Measurements from ENCODE around the gene C17orf113. TPM values are rescaled to one million over a fixed set of nuclear protein-coding genes. Genes with fewer than 3 reads are reported as not detected.

The C17orf113 gene
- total RNA-seq, 1 experiment from 2014 or later: 2.3 TPM

DNA sequence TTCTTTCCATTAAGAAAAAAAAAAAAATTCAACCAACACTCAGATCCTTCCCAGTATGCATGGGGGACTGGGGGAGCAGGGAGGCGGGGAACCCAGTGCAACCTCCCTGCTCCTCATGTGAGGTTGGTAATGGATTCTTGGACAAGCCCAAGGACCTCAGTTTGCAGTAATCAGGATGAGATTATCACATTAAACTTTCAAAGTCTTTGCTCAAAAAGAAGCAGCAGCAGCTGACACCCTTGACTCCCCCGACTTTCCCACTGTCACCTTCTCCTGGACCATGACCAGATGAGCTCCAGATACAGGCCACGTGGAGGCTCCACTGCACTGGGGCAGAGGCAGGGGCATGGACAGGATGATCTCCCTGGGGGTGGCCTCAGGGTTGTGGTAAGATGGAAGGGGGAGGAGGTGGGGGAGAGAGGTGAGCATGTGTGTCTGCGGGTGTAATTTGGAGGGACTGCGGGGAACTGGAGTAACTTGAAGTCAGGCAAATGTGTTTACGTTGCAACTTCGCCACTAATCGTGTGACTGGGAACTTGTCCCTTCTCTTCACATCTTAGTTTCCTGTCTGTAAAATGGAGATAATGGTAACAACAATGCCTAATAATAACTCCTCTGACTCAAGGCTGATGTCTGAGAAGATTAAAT lies 28.1 kb upstream of the C17orf113 start:
- ATAC-seq (no peak), DNase-seq (ENCODE audit: low read depth, low spot score) (no peak)
- no peaks in the 10 kb centered on the region for H3K9me3 ChIP-seq (ENCODE audit: control insufficient read depth in 1 of 2, insufficient read depth in 1 of 2, low read depth in 1 of 2, low read length in 2 of 2)
- intact Hi-C loops (cut with micrococcal nuclease): no loop called here
- H3K27me3 ChIP-seq (ENCODE audit: insufficient read depth, low read length): no peaks in the 10 kb centered on the region
- CTCF ChIA-PET: no interaction called here
- H3K9me2 ChIP-seq (ENCODE audit: insufficient read depth): no peaks in the 10 kb centered on the region
- no peak overlapping the region for H3K27ac ChIP-seq (ENCODE audit: low read depth, low read length)
- H3K4me3 ChIP-seq (replicated peaks in 1 of 2; ENCODE audit: low read depth in 1 of 2, low read length in 2 of 2): no peak overlapping the region
- no peaks in the 10 kb centered on the region for H4K20me1 ChIP-seq (ENCODE audit: insufficient read depth)
- POLR2A ChIA-PET: no interaction called here
- no peaks in the 10 kb centered on the region for H3K79me2 ChIP-seq (ENCODE audit: insufficient read depth, low read length)
- no peaks in the 10 kb centered on the region for H3K36me3 ChIP-seq (ENCODE audit: control insufficient read depth in 1 of 2, insufficient read depth in 2 of 2, low read length in 2 of 2)
- no peak overlapping the region for H3K9ac ChIP-seq (ENCODE audit: low read length)
- no peak overlapping the region for H3K4me2 ChIP-seq (ENCODE audit: low read length)
- RAD21 ChIA-PET (ENCODE audit: low non-redundant PET in 1 of 2, low total read pairs in 2 of 2, uncharacterized antibody in 2 of 2, unreplicated experiment in 2 of 2): no interaction called here
- TF ChIP-seq JUND (IDR thresholded peaks at IDR 0.05): no peak
- TF ChIP-seq ZNF274 (IDR thresholded peaks at IDR 0.05; ENCODE audit: low read depth, low read length): no peak
- no peak for TF ChIP-seq POLR2A (IDR thresholded peaks at IDR 0.05; ENCODE audit: borderline replicate concordance, extremely low read depth, insufficient read depth, insufficient read length)
- no peak for TF ChIP-seq EZH2phosphoT487 (IDR thresholded peaks at IDR 0.05; ENCODE audit: borderline replicate concordance)
- TF ChIP-seq RAD21 (IDR thresholded peaks at IDR 0.05; ENCODE audit: low read depth): no peak
- no peak for TF ChIP-seq CEBPB (IDR thresholded peaks at IDR 0.05; ENCODE audit: low read depth)
- TF ChIP-seq, protein P1, sequence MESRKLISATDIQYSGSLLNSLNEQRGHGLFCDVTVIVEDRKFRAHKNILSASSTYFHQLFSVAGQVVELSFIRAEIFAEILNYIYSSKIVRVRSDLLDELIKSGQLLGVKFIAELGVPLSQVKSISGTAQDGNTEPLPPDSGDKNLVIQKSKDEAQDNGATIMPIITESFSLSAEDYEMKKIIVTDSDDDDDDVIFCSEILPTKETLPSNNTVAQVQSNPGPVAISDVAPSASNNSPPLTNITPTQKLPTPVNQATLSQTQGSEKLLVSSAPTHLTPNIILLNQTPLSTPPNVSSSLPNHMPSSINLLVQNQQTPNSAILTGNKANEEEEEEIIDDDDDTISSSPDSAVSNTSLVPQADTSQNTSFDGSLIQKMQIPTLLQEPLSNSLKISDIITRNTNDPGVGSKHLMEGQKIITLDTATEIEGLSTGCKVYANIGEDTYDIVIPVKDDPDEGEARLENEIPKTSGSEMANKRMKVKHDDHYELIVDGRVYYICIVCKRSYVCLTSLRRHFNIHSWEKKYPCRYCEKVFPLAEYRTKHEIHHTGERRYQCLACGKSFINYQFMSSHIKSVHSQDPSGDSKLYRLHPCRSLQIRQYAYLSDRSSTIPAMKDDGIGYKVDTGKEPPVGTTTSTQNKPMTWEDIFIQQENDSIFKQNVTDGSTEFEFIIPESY (IDR thresholded peaks at IDR 0.05; ENCODE audit: extremely low read depth, insufficient replicate concordance, low read length): no peak
- TF ChIP-seq, protein P2, sequence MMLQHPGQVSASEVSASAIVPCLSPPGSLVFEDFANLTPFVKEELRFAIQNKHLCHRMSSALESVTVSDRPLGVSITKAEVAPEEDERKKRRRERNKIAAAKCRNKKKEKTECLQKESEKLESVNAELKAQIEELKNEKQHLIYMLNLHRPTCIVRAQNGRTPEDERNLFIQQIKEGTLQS (IDR thresholded peaks at IDR 0.05): no peak
- no peak for TF ChIP-seq ZFX (IDR thresholded peaks at IDR 0.05)
- TF ChIP-seq, protein P3, sequence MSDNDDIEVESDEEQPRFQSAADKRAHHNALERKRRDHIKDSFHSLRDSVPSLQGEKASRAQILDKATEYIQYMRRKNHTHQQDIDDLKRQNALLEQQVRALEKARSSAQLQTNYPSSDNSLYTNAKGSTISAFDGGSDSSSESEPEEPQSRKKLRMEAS (IDR thresholded peaks at IDR 0.05): no peak
- TF ChIP-seq YY1 (IDR thresholded peaks at IDR 0.05; ENCODE audit: extremely low read depth, insufficient replicate concordance, low read depth, low read length): no peak
- no peak for TF ChIP-seq POLR2AphosphoS5 (IDR thresholded peaks at IDR 0.05; ENCODE audit: low read depth, low read length)
- TF ChIP-seq, protein P4, sequence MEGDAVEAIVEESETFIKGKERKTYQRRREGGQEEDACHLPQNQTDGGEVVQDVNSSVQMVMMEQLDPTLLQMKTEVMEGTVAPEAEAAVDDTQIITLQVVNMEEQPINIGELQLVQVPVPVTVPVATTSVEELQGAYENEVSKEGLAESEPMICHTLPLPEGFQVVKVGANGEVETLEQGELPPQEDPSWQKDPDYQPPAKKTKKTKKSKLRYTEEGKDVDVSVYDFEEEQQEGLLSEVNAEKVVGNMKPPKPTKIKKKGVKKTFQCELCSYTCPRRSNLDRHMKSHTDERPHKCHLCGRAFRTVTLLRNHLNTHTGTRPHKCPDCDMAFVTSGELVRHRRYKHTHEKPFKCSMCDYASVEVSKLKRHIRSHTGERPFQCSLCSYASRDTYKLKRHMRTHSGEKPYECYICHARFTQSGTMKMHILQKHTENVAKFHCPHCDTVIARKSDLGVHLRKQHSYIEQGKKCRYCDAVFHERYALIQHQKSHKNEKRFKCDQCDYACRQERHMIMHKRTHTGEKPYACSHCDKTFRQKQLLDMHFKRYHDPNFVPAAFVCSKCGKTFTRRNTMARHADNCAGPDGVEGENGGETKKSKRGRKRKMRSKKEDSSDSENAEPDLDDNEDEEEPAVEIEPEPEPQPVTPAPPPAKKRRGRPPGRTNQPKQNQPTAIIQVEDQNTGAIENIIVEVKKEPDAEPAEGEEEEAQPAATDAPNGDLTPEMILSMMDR (IDR thresholded peaks at IDR 0.05 in 2 of 3, conservative IDR thresholded peaks at IDR 0.05 in 1 of 3; ENCODE audit: borderline replicate concordance in 1 of 3, insufficient read depth in 1 of 3, low read depth in 2 of 3, low read length in 2 of 3): no peak
- no peak for TF ChIP-seq SRF (IDR thresholded peaks at IDR 0.05; ENCODE audit: low read depth)
- TF ChIP-seq EGR1 (IDR thresholded peaks at IDR 0.05; ENCODE audit: low read depth): no peak
- no peak for TF ChIP-seq ELF1 (IDR thresholded peaks at IDR 0.05; ENCODE audit: borderline replicate concordance, low read depth)
- H3K4me1 ChIP-seq (ENCODE audit: control insufficient read depth in 1 of 2, insufficient read depth in 2 of 2, low read length in 2 of 2): peaks cover 11 to 21% of the 10 kb centered on the region in 2 experiments; a peak in 3 of 4 replicates
- BruUV-seq (replicated peaks): no TSS peak
- H2AFZ ChIP-seq (ENCODE audit: low read depth, low read length, poor library complexity, severe bottlenecking): no peak overlapping the region

Measured in HCT116 (cell line).